ENCODE results near the gene CELSR1. TPM values are rescaled to one million over a fixed set of nuclear protein-coding genes. Genes with fewer than 3 reads are reported as not detected.

Gene CELSR1
- total RNA-seq, 2 experiments from 2014 or later, result 3.7 to 5.2 TPM

GRCh38 chr22:46382524-46382923 lies 154.9 kb downstream of the CELSR1 start:
- no TSS peak for BruUV-seq (replicated peaks)
- Histone ChIP-seq H3K9me2 (ENCODE audit: insufficient read depth, low read length) (no peaks in the 10 kb centered on the region), H4K20me1 (ENCODE audit: insufficient read depth, low read length) (no peaks in the 10 kb centered on the region), H3K4me3 (ENCODE audit: low read depth, low read length, poor library complexity, severe bottlenecking) (no peak overlapping the region), H3K36me3 (ENCODE audit: insufficient read depth, low read length) (no peaks in the 10 kb centered on the region), H2AFZ (ENCODE audit: low read length) (no peak overlapping the region), H3K4me1 (ENCODE audit: insufficient read depth, low read length, poor library complexity, severe bottlenecking) (no peaks in the 10 kb centered on the region), H3K9me3 (ENCODE audit: low read length) (no peaks in the 10 kb centered on the region), H3K79me2 (ENCODE audit: insufficient read depth, low read depth, low read length) (no peaks in the 10 kb centered on the region), H3K4me2 (ENCODE audit: low read length) (no peak overlapping the region), H3K27ac (ENCODE audit: low read depth, low read length, poor library complexity, severe bottlenecking) (no peak overlapping the region)
- no peak for DNase-seq (ENCODE audit: low spot score)
- intact Hi-C loops (cut with micrococcal nuclease; ENCODE audit: unreplicated experiment), result no loop called here
- CTCF ChIA-PET (ENCODE audit: unreplicated experiment), result no interaction called here
- TF ChIP-seq EZH2phosphoT487 (IDR thresholded peaks at IDR 0.05; ENCODE audit: borderline replicate concordance, low read depth, low read length), result no peak
- no peak for TF ChIP-seq CTCF (conservative IDR thresholded peaks at IDR 0.05; ENCODE audit: low read length)
- POLR2A ChIA-PET, result no interaction called here

GRCh38 chr22:46381731-46382130 lies 155.7 kb downstream of the CELSR1 start:
- ChIA-PET POLR2A (no interaction called here), CTCF (ENCODE audit: unreplicated experiment) (no interaction called here)
- Histone ChIP-seq H3K4me3 (ENCODE audit: low read depth, low read length, poor library complexity, severe bottlenecking) (no peak overlapping the region), H2AFZ (ENCODE audit: low read length) (no peak overlapping the region), H4K20me1 (ENCODE audit: insufficient read depth, low read length) (no peaks in the 10 kb centered on the region), H3K79me2 (ENCODE audit: insufficient read depth, low read depth, low read length) (no peaks in the 10 kb centered on the region), H3K36me3 (ENCODE audit: insufficient read depth, low read length) (no peaks in the 10 kb centered on the region), H3K4me1 (ENCODE audit: insufficient read depth, low read length, poor library complexity, severe bottlenecking) (no peaks in the 10 kb centered on the region), H3K9me2 (ENCODE audit: insufficient read depth, low read length) (no peaks in the 10 kb centered on the region), H3K9me3 (ENCODE audit: low read length) (no peaks in the 10 kb centered on the region), H3K4me2 (ENCODE audit: low read length) (no peak overlapping the region), H3K27ac (ENCODE audit: low read depth, low read length, poor library complexity, severe bottlenecking) (no peak overlapping the region)
- intact Hi-C loops (cut with micrococcal nuclease; ENCODE audit: unreplicated experiment), result no loop called here
- no TSS peak for BruUV-seq (replicated peaks)
- TF ChIP-seq CTCF (conservative IDR thresholded peaks at IDR 0.05; ENCODE audit: low read length) (no peak), EZH2phosphoT487 (IDR thresholded peaks at IDR 0.05; ENCODE audit: borderline replicate concordance, low read depth, low read length) (no peak)
- no peak for DNase-seq (ENCODE audit: low spot score)

- no peak overlapping the region for H3K27ac ChIP-seq (ENCODE audit: low read depth, low read length, poor library complexity, severe bottlenecking)
- no peak overlapping the region for H3K4me3 ChIP-seq (ENCODE audit: low read depth, low read length, poor library complexity, severe bottlenecking)
- no peak overlapping the region for H3K4me2 ChIP-seq (ENCODE audit: low read length)
- DNase-seq (ENCODE audit: low spot score), result no peak
- H3K79me2 ChIP-seq (ENCODE audit: insufficient read depth, low read depth, low read length), result no peaks in the 10 kb centered on the region
- no peaks in the 10 kb centered on the region for H3K9me3 ChIP-seq (ENCODE audit: low read length)
- ChIA-PET POLR2A (no interaction called here), CTCF (ENCODE audit: unreplicated experiment) (no interaction called here)
- H3K4me1 ChIP-seq (ENCODE audit: insufficient read depth, low read length, poor library complexity, severe bottlenecking), result no peaks in the 10 kb centered on the region
- no peaks in the 10 kb centered on the region for H3K36me3 ChIP-seq (ENCODE audit: insufficient read depth, low read length)
- no peak overlapping the region for H2AFZ ChIP-seq (ENCODE audit: low read length)
- intact Hi-C loops (cut with micrococcal nuclease; ENCODE audit: unreplicated experiment), result no loop called here
- TF ChIP-seq EZH2phosphoT487 (IDR thresholded peaks at IDR 0.05; ENCODE audit: borderline replicate concordance, low read depth, low read length), result no peak
- no peak for TF ChIP-seq CTCF (conservative IDR thresholded peaks at IDR 0.05; ENCODE audit: low read length)
- BruUV-seq (replicated peaks), result no TSS peak
- H4K20me1 ChIP-seq (ENCODE audit: insufficient read depth, low read length), result no peaks in the 10 kb centered on the region
- no peaks in the 10 kb centered on the region for H3K9me2 ChIP-seq (ENCODE audit: insufficient read depth, low read length)
Observed at GRCh38 chr22:46381142-46381541, 156.3 kb downstream of the CELSR1 start.

All from OCI-LY7 (cell line).